ENCODE results near the gene MYOZ3. TPM values are rescaled to one million over a fixed set of nuclear protein-coding genes. Genes with fewer than 3 reads are reported as not detected.

Gene MYOZ3
- polyA plus RNA-seq, 1 experiment: 0.51 TPM

DNA sequence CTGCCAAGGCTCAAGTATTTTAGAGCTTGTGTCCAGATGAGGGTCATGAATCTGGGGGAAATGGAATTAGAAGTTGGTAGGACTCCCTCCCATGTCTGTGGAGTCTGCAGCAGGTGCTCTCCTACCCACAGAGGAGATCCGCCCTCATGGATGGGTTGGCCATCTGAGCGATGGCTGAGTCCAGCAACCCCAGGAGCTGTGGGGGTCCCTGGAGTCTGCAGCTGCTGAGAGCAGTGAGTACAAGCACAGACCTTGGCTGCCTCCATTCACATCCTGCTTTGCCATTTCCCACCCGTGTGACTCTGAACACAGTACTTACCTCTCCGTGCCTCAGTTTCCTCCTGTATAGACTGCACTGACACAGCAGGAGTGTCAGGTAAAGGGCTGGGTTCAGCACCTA is 46.4 kb upstream of the MYOZ3 start:
- Histone ChIP-seq H3K9me3 (ENCODE audit: control insufficient read depth, insufficient read depth, low read length) (no peaks in the 10 kb centered on the region), H3K27ac (ENCODE audit: low read depth, low read length) (no peak overlapping the region), H3K4me3 (ENCODE audit: low read depth, low read length) (no peak overlapping the region), H3K27me3 (ENCODE audit: control insufficient read depth, insufficient read depth, low read length) (peaks cover 4% of the 10 kb centered on the region)
- DNase-seq (ENCODE audit: low read depth, low spot score): no peak
- ChIA-PET CTCF (no interaction called here), POLR2A (no interaction called here)
- TF ChIP-seq, protein P1, sequence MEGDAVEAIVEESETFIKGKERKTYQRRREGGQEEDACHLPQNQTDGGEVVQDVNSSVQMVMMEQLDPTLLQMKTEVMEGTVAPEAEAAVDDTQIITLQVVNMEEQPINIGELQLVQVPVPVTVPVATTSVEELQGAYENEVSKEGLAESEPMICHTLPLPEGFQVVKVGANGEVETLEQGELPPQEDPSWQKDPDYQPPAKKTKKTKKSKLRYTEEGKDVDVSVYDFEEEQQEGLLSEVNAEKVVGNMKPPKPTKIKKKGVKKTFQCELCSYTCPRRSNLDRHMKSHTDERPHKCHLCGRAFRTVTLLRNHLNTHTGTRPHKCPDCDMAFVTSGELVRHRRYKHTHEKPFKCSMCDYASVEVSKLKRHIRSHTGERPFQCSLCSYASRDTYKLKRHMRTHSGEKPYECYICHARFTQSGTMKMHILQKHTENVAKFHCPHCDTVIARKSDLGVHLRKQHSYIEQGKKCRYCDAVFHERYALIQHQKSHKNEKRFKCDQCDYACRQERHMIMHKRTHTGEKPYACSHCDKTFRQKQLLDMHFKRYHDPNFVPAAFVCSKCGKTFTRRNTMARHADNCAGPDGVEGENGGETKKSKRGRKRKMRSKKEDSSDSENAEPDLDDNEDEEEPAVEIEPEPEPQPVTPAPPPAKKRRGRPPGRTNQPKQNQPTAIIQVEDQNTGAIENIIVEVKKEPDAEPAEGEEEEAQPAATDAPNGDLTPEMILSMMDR (IDR thresholded peaks at IDR 0.05; ENCODE audit: low read depth, low read length): no peak

DNA sequence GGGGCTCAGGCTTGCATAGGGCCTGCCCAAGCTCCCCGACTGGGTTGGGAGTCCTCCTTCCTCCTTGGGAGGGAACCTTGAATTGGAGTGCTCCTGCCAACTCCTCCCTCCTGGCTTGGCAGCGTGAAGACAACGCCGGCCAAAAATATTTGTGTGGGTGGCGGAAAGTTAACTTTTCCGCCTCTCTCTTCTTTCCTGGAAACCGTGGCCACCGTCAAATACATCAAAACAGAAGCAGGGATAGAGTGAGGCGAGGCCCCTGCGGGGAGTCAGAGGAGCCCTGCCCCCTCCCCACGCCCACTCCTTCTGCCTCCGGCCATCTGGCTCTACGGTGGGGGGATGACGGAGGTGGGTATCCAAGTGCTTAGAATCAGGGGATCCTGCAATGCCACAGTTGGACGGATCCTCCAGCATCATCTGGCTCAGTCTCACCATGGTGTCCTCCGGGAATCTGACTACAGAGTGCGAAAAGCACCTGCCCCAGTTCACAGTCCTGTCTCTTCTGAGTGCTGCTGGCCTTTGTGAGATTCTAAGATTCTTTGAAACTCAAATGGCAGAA is 45.8 kb upstream of the MYOZ3 start:
- Histone ChIP-seq H3K27ac (ENCODE audit: low read depth, low read length) (peak overlapping the region; percentile 52), H3K27me3 (ENCODE audit: control insufficient read depth, insufficient read depth, low read length) (peaks cover 4% of the 10 kb centered on the region), H3K4me3 (ENCODE audit: low read depth, low read length) (no peak overlapping the region), H3K9me3 (ENCODE audit: control insufficient read depth, insufficient read depth, low read length) (no peaks in the 10 kb centered on the region)
- TF ChIP-seq, protein P1 (IDR thresholded peaks at IDR 0.05; ENCODE audit: low read depth, low read length): no peak
- ChIA-PET POLR2A (no interaction called here), CTCF (no interaction called here)
- no peak for DNase-seq (ENCODE audit: low read depth, low spot score)

DNA sequence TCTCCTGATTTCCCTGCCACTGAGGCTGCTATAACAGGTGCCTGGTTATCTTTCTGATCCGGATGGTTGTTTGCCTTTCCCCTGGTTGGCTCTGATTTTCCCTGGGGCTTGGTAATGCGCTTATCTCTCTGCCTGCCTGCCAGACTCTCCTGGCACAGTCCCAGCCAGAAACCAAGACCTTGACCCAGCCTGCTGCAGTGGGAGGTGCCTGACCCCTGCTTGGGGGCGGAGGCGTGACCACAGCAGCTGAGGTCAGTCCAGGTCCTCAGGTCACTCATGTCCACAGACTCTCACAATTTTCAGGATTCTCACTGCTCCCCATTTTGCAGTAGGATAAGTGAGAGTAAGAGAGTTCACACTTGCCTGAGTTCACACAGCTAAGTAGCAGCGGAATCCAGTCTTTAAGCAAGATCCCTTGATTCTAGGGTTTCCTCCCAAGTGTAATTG is 45.0 kb upstream of the MYOZ3 start:
- TF ChIP-seq, protein P1 (IDR thresholded peaks at IDR 0.05; ENCODE audit: low read depth, low read length): no peak
- H3K9me3 ChIP-seq (ENCODE audit: control insufficient read depth, insufficient read depth, low read length): no peaks in the 10 kb centered on the region
- DNase-seq (ENCODE audit: low read depth, low spot score): no peak
- no peak overlapping the region for H3K27ac ChIP-seq (ENCODE audit: low read depth, low read length)
- ChIA-PET POLR2A (no interaction called here), CTCF (interaction anchor here (1.3 kb wide), 1 partner anchor 186 kb away, joined by 3 read pairs; no protein-coding TSS in a partner anchor)
- H3K27me3 ChIP-seq (ENCODE audit: control insufficient read depth, insufficient read depth, low read length): peaks cover 4% of the 10 kb centered on the region
- H3K4me3 ChIP-seq (ENCODE audit: low read depth, low read length): no peak overlapping the region

DNA sequence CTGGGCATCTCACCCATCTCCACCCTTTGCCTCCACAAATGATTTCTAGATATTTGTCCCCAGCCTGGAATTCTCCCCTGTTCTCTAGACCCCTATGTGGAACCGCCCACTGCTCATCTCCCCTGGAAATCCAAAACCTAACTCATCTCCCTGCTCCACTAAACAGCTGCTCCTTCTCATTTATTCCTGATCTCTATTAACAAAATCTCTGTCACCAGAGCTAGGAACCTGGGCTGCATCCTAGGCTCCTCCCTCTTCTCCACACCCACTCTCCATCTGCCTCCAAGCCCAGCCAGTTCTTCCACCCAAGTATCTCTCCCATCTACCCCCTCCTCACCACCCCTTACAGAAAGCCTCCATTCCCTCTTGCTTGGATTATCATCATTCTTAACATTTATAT is 44.5 kb upstream of the MYOZ3 start:
- no peak for DNase-seq (ENCODE audit: low read depth, low spot score)
- Histone ChIP-seq H3K27ac (ENCODE audit: low read depth, low read length) (no peak overlapping the region), H3K4me3 (ENCODE audit: low read depth, low read length) (no peak overlapping the region), H3K9me3 (ENCODE audit: control insufficient read depth, insufficient read depth, low read length) (no peaks in the 10 kb centered on the region), H3K27me3 (ENCODE audit: control insufficient read depth, insufficient read depth, low read length) (peaks cover 4% of the 10 kb centered on the region)
- ChIA-PET POLR2A (no interaction called here), CTCF (interaction anchor here (1.3 kb wide), 1 partner anchor 185 kb away, joined by 3 read pairs; no protein-coding TSS in a partner anchor)
- TF ChIP-seq, protein P1 (IDR thresholded peaks at IDR 0.05; ENCODE audit: low read depth, low read length): no peak

DNA sequence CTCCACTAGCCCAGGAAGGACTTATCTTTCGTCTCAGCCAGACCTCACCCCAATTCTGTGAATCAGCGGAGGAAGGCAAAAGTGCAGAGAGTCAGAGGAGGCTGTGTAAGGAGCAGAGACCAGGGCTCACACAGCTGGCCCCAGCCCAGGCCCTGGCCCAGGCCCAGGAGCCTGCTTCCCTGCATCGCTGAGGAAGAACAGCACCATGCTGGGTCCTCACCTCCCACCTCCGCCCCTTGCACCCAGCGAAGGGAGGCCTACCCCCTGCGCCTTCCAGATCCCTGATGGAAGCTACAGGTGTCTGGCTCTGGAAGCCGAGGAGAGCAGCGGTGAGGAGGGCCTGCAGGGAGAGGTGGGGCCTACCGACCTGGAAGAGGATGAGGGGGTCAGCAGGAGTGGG is 42.9 kb upstream of the MYOZ3 start:
- CTCF ChIA-PET: interaction anchor here (1.1 kb wide), 1 partner anchor 56 kb away, joined by 3 read pairs; no protein-coding TSS in a partner anchor
- DNase-seq (ENCODE audit: low read depth, low spot score): no peak
- H3K27me3 ChIP-seq (ENCODE audit: control insufficient read depth, insufficient read depth, low read length): no peaks in the 10 kb centered on the region
- POLR2A ChIA-PET: interaction anchor here (0.6 to 1.3 kb wide), 4 partner anchors 20 to 191 kb away, joined by 3 to 4 read pairs (median 3); no protein-coding TSS in a partner anchor
- H3K4me3 ChIP-seq (ENCODE audit: low read depth, low read length): no peak overlapping the region
- no peak overlapping the region for H3K27ac ChIP-seq (ENCODE audit: low read depth, low read length)
- TF ChIP-seq, protein P1 (IDR thresholded peaks at IDR 0.05; ENCODE audit: low read depth, low read length): no peak
- H3K9me3 ChIP-seq (ENCODE audit: control insufficient read depth, insufficient read depth, low read length): no peaks in the 10 kb centered on the region

Data from AG04450 (cell line).